Measurements from ENCODE around the gene SORL1-AS1.
A peak's percentile ranks its signal among the peaks of the same experiment; 100 is the strongest.

Gene SORL1-AS1

GRCh38 chr11:121426476-121427399 is 26.0 kb downstream of the SORL1-AS1 start (continued):
- TF ChIP-seq CBX3 (IDR thresholded peaks at IDR 0.05; ENCODE audit: borderline replicate concordance, low read depth) (no peak), BHLHE40 (IDR thresholded peaks at IDR 0.05; ENCODE audit: borderline replicate concordance in 1 of 2, low read depth in 2 of 2, low read length in 1 of 2) (peak in 1 of 2 experiments; percentile 51; a peak in 3 of 4 replicates), LARP7 (IDR thresholded peaks at IDR 0.05) (0 out of 2 replicates have a peak, but pooled peaks have one; percentile 55), RB1 (IDR thresholded peaks at IDR 0.05; ENCODE audit: borderline replicate concordance) (no peak), JUNB (IDR thresholded peaks at IDR 0.05) (no peak), NR2F1 (conservative IDR thresholded peaks at IDR 0.05) (peak; percentile 25; the same call in 1 of the 2 replicates), BACH1 (IDR thresholded peaks at IDR 0.05; ENCODE audit: borderline replicate concordance) (0 out of 2 replicates have a peak, but pooled peaks have one; percentile 32), ZNF687 (IDR thresholded peaks at IDR 0.05) (peak; percentile 53; the same call in 1 of the 2 replicates), NR2C2 (IDR thresholded peaks at IDR 0.05; ENCODE audit: borderline replicate concordance, control insufficient read depth, insufficient read length, low read depth) (no peak), KAT2A (conservative IDR thresholded peaks at IDR 0.05; ENCODE audit: control insufficient read depth, low read depth, low read length) (no peak)
